ENCODE measurements around the gene KRTAP20-4. TPM values are rescaled to one million over a fixed set of nuclear protein-coding genes. Genes with fewer than 3 reads are reported as not detected.
A peak's percentile ranks its signal among the peaks of the same experiment; 100 is the strongest.

The KRTAP20-4 gene
- total and polyA plus RNA-seq, 5 donors from 2014 or later = not detected

DNA sequence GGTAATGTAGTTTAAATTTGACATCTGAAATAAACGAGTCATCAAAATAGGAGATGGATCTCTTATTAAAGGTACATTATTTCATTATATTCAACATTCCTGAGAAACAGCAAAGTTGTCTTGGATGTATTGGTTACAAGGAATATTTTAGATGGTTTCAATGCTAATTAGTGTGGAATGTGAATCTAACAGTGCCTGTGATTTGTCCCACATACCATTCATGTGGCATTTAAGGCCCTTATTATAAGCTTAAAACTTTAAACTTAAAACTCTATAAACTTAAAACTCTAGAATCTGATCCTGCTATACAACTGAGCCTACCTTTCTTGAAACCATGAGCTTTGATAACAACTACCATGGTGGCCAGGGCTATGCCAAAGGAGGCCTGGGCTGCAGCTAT is 19.6 kb upstream of the KRTAP20-4 start, which contains the start of gene KRTAP22-1:
TSS of gene KRTAP22-1 (plus strand) at position 301 of the 400 bp plus-strand sequence.
- Histone ChIP-seq H3K9me3 (ENCODE audit: control insufficient read depth in 2 of 2, low read length in 2 of 2) (no peaks in the 10 kb centered on the region), H3K4me3 (ENCODE audit: low read depth, low read length) (no peak within 1 kb of the TSS), H3K4me1 (ENCODE audit: control insufficient read depth, insufficient read depth, low read length, poor library complexity, severe bottlenecking) (no peaks in the 10 kb centered on the region), H3K27ac (ENCODE audit: insufficient read depth, low read length, poor library complexity, severe bottlenecking) (no peak within 1 kb of the TSS), H3K36me3 (ENCODE audit: control insufficient read depth, insufficient read depth, low read length) (no peaks in the 10 kb centered on the region), H3K27me3 (ENCODE audit: control insufficient read depth, insufficient read depth, low read length) (no peaks in the 10 kb centered on the region)
- Mint-ChIP-seq H3K27me3 (peaks cover 4% of the 10 kb centered on the region), H3K9me3 (peaks cover 0 to 10% (median 3%) of the 10 kb centered on the region in 7 donors), H3K27ac (no peak within 1 kb of the TSS), H3K36me3 (no peaks in the 10 kb centered on the region), H3K4me3 (no peak within 1 kb of the TSS), H3K4me1 (no peaks in the 10 kb centered on the region)
- DNase-seq (no peak), ATAC-seq (ENCODE audit: low read depth in 2 of 2) (no peak)

DNA sequence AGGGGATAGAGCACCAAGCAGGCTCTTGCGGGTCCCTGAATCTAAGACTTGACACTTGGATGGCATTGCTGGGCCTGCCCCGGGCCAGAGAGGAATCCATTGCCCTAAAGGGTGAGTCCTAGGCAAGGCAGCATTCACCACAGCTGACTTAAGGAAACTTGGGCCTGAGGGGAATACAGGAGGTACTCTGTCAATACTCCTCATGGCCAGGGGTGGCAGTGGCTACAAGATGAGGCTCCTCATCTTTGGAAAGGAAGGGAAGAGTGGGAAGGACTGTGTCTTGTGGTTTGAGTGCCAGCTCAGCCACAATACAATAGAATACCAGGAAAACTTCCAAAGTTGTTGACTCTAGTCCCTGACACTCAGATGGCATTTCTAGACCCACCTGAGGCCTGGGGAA is 14.5 kb upstream of the KRTAP20-4 start:
- H3K27ac ChIP-seq (ENCODE audit: insufficient read depth, low read length, poor library complexity, severe bottlenecking) = no peak overlapping the region
- DNase-seq (no peak), ATAC-seq (ENCODE audit: low read depth in 2 of 2) (no peak)
- peaks cover 0 to 13% (median 3%) of the 10 kb centered on the region in 7 donors for H3K9me3 Mint-ChIP-seq
- no peaks in the 10 kb centered on the region for H3K36me3 ChIP-seq (ENCODE audit: control insufficient read depth, insufficient read depth, low read length)
- no peak overlapping the region for H3K4me3 ChIP-seq (ENCODE audit: low read depth, low read length)
- H3K4me3 Mint-ChIP-seq = no peak overlapping the region
- no peaks in the 10 kb centered on the region for H3K9me3 ChIP-seq (ENCODE audit: control insufficient read depth in 2 of 2, low read length in 2 of 2)
- H3K36me3 Mint-ChIP-seq = no peaks in the 10 kb centered on the region
- H3K27me3 Mint-ChIP-seq = peaks cover 4% of the 10 kb centered on the region
- H3K27me3 ChIP-seq (ENCODE audit: control insufficient read depth, insufficient read depth, low read length) = no peaks in the 10 kb centered on the region
- H3K4me1 ChIP-seq (ENCODE audit: control insufficient read depth, insufficient read depth, low read length, poor library complexity, severe bottlenecking) = no peaks in the 10 kb centered on the region
- H3K27ac Mint-ChIP-seq = no peak overlapping the region
- H3K4me1 Mint-ChIP-seq = no peaks in the 10 kb centered on the region

- no peaks in the 10 kb centered on the region for H3K4me1 ChIP-seq (ENCODE audit: control insufficient read depth, insufficient read depth, low read length, poor library complexity, severe bottlenecking)
- ATAC-seq (ENCODE audit: low read depth in 2 of 2) = no peak
- no peak for DNase-seq
- H3K27ac ChIP-seq (ENCODE audit: insufficient read depth, low read length, poor library complexity, severe bottlenecking) = no peak overlapping the region
- Mint-ChIP-seq H3K36me3 (no peaks in the 10 kb centered on the region), H3K4me3 (no peak overlapping the region), H3K4me1 (no peaks in the 10 kb centered on the region), H3K27ac (no peak overlapping the region), H3K27me3 (no peaks in the 10 kb centered on the region), H3K9me3 (peaks cover 0 to 7% (median 2%) of the 10 kb centered on the region in 7 donors)
- no peaks in the 10 kb centered on the region for H3K36me3 ChIP-seq (ENCODE audit: control insufficient read depth, insufficient read depth, low read length)
- no peaks in the 10 kb centered on the region for H3K9me3 ChIP-seq (ENCODE audit: control insufficient read depth in 2 of 2, low read length in 2 of 2)
- H3K27me3 ChIP-seq (ENCODE audit: control insufficient read depth, insufficient read depth, low read length) = no peaks in the 10 kb centered on the region
- H3K4me3 ChIP-seq (ENCODE audit: low read depth, low read length) = no peak overlapping the region
Observed at GRCh38 chr21:30612132-30612531, 8.3 kb upstream of the KRTAP20-4 start.

GRCh38 chr21:30613836-30614235 is 6.6 kb upstream of the KRTAP20-4 start, which contains the start of gene KRTAP6-1:
TSS of gene KRTAP6-1 (minus strand) at chr21:30613930. CDS start at chr21:30613904, 26 bp downstream.
- Mint-ChIP-seq H3K4me1 (no peaks in the 10 kb centered on the region), H3K36me3 (no peaks in the 10 kb centered on the region), H3K27ac (no peak within 1 kb of the TSS), H3K4me3 (no peak within 1 kb of the TSS), H3K27me3 (no peaks in the 10 kb centered on the region), H3K9me3 (peaks cover 0 to 7% (median 1%) of the 10 kb centered on the region in 7 donors)
- no peaks in the 10 kb centered on the region for H3K36me3 ChIP-seq (ENCODE audit: control insufficient read depth, insufficient read depth, low read length)
- H3K4me1 ChIP-seq (ENCODE audit: control insufficient read depth, insufficient read depth, low read length, poor library complexity, severe bottlenecking) = no peaks in the 10 kb centered on the region
- no peak within 1 kb of the TSS for H3K4me3 ChIP-seq (ENCODE audit: low read depth, low read length)
- H3K27ac ChIP-seq (ENCODE audit: insufficient read depth, low read length, poor library complexity, severe bottlenecking) = no peak within 1 kb of the TSS
- no peaks in the 10 kb centered on the region for H3K27me3 ChIP-seq (ENCODE audit: control insufficient read depth, insufficient read depth, low read length)
- DNase-seq (no peak), ATAC-seq (ENCODE audit: low read depth in 2 of 2) (no peak)
- no peaks in the 10 kb centered on the region for H3K9me3 ChIP-seq (ENCODE audit: control insufficient read depth in 2 of 2, low read length in 2 of 2)

DNA sequence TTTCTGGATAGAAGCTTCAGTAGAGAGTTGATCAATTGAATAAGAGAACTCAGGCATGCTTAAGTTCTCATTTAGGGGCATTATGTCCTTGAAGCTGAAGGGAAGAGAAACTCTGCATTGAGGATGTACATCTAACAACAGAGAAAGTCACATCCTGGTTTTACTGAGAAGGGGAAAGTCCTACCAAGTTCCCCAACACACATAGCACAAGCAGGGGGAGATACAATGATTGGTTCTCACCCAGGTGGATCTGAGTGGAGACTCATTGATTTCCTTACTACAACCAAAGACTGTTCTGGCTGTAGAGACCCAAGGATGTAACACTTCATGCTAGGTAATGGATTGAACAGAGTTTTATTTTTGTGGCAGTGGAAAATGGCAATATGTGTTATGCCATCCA is 5.2 kb upstream of the KRTAP20-4 start:
- ATAC-seq (ENCODE audit: low read depth in 2 of 2) = no peak
- DNase-seq = no peak

DNA sequence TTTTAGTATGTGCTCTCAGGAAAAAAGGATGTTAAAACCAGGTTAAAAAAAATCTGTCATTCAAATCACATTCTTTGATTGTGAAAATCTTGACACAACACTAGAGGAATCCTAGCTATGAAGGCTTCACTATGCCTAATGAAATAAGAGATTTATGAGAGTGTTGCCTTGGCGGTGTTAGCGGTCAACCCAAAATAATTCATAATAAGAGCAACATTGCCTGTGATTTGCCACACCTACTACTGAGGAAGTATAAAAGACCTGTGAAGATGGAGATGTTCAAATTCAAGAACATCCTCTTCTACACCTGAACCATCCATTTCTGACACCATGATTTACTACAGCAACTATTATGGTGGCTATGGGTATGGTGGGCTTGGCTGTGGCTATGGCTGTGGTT is 4.3 kb upstream of the KRTAP20-4 start, which contains the start of gene KRTAP20-1:
TSS of gene KRTAP20-1 (plus strand) at position 301 of the 400 bp plus-strand sequence. CDS start at position 331, 30 bp downstream.
- Mint-ChIP-seq H3K27ac (no peak within 1 kb of the TSS), H3K36me3 (no peaks in the 10 kb centered on the region), H3K9me3 (peaks cover 0 to 5% (median 0%) of the 10 kb centered on the region in 7 donors), H3K27me3 (no peaks in the 10 kb centered on the region), H3K4me3 (no peak within 1 kb of the TSS), H3K4me1 (no peaks in the 10 kb centered on the region)
- H3K9me3 ChIP-seq (ENCODE audit: control insufficient read depth in 2 of 2, low read length in 2 of 2) = no peaks in the 10 kb centered on the region
- DNase-seq (no peak), ATAC-seq (ENCODE audit: low read depth in 2 of 2) (no peak)
- no peaks in the 10 kb centered on the region for H3K36me3 ChIP-seq (ENCODE audit: control insufficient read depth, insufficient read depth, low read length)
- H3K27ac ChIP-seq (ENCODE audit: insufficient read depth, low read length, poor library complexity, severe bottlenecking) = no peak within 1 kb of the TSS
- no peaks in the 10 kb centered on the region for H3K27me3 ChIP-seq (ENCODE audit: control insufficient read depth, insufficient read depth, low read length)
- H3K4me1 ChIP-seq (ENCODE audit: control insufficient read depth, insufficient read depth, low read length, poor library complexity, severe bottlenecking) = no peaks in the 10 kb centered on the region
- no peak within 1 kb of the TSS for H3K4me3 ChIP-seq (ENCODE audit: low read depth, low read length)

More for the DNA sequence above, 5.2 kb upstream of the KRTAP20-4 start:
- no peaks in the 10 kb centered on the region for H3K36me3 ChIP-seq (ENCODE audit: control insufficient read depth, insufficient read depth, low read length)
- H3K9me3 Mint-ChIP-seq = peaks cover 0 to 7% (median 0%) of the 10 kb centered on the region in 7 donors
- H3K4me1 ChIP-seq (ENCODE audit: control insufficient read depth, insufficient read depth, low read length, poor library complexity, severe bottlenecking) = no peaks in the 10 kb centered on the region
- H3K9me3 ChIP-seq (ENCODE audit: control insufficient read depth in 2 of 2, low read length in 2 of 2) = no peaks in the 10 kb centered on the region
- H3K27ac ChIP-seq (ENCODE audit: insufficient read depth, low read length, poor library complexity, severe bottlenecking) = no peak overlapping the region
- no peak overlapping the region for H3K27ac Mint-ChIP-seq
- no peaks in the 10 kb centered on the region for H3K27me3 ChIP-seq (ENCODE audit: control insufficient read depth, insufficient read depth, low read length)
- peak overlapping the region in 1 of 4 donors; percentile 33 for H3K4me3 Mint-ChIP-seq
- no peaks in the 10 kb centered on the region for H3K27me3 Mint-ChIP-seq
- no peak overlapping the region for H3K4me3 ChIP-seq (ENCODE audit: low read depth, low read length)
- no peaks in the 10 kb centered on the region for H3K4me1 Mint-ChIP-seq
- H3K36me3 Mint-ChIP-seq = no peaks in the 10 kb centered on the region

- Histone ChIP-seq H3K4me3 (ENCODE audit: low read depth, low read length) (no peak overlapping the region), H3K4me1 (ENCODE audit: control insufficient read depth, insufficient read depth, low read length, poor library complexity, severe bottlenecking) (no peaks in the 10 kb centered on the region), H3K27ac (ENCODE audit: insufficient read depth, low read length, poor library complexity, severe bottlenecking) (no peak overlapping the region), H3K27me3 (ENCODE audit: control insufficient read depth, insufficient read depth, low read length) (no peaks in the 10 kb centered on the region), H3K36me3 (ENCODE audit: control insufficient read depth, insufficient read depth, low read length) (no peaks in the 10 kb centered on the region), H3K9me3 (ENCODE audit: control insufficient read depth in 2 of 2, low read length in 2 of 2) (no peaks in the 10 kb centered on the region)
- Mint-ChIP-seq H3K27me3 (no peaks in the 10 kb centered on the region), H3K36me3 (no peaks in the 10 kb centered on the region), H3K27ac (no peak overlapping the region), H3K4me3 (no peak overlapping the region), H3K4me1 (no peaks in the 10 kb centered on the region), H3K9me3 (peaks cover 0 to 4% (median 3%) of the 10 kb centered on the region in 7 donors)
- DNase-seq (no peak), ATAC-seq (ENCODE audit: low read depth in 2 of 2) (no peak)
Observed at GRCh38 chr21:30620080-30620479, 347 bp upstream of the KRTAP20-4 start.

GRCh38 chr21:30623362-30623761 is 2.9 kb downstream of the KRTAP20-4 start:
- H3K4me3 Mint-ChIP-seq = no peak overlapping the region
- no peaks in the 10 kb centered on the region for H3K27me3 Mint-ChIP-seq
- H3K4me1 Mint-ChIP-seq = no peaks in the 10 kb centered on the region
- DNase-seq (no peak), ATAC-seq (ENCODE audit: low read depth in 2 of 2) (no peak)
- H3K27ac Mint-ChIP-seq = no peak overlapping the region
- Histone ChIP-seq H3K9me3 (ENCODE audit: control insufficient read depth in 2 of 2, low read length in 2 of 2) (no peaks in the 10 kb centered on the region), H3K4me1 (ENCODE audit: control insufficient read depth, insufficient read depth, low read length, poor library complexity, severe bottlenecking) (no peaks in the 10 kb centered on the region), H3K4me3 (ENCODE audit: low read depth, low read length) (no peak overlapping the region), H3K27me3 (ENCODE audit: control insufficient read depth, insufficient read depth, low read length) (no peaks in the 10 kb centered on the region), H3K27ac (ENCODE audit: insufficient read depth, low read length, poor library complexity, severe bottlenecking) (no peak overlapping the region), H3K36me3 (ENCODE audit: control insufficient read depth, insufficient read depth, low read length) (no peaks in the 10 kb centered on the region)
- H3K36me3 Mint-ChIP-seq = no peaks in the 10 kb centered on the region
- H3K9me3 Mint-ChIP-seq = peaks cover 0 to 4% (median 3%) of the 10 kb centered on the region in 7 donors
